GM18868 (cell line): ENCODE results near the gene CREB5.

Experiments used
- ATAC-seq: cut with Tn5 transposase; IDR thresholded peaks from one replicate; pipeline ENCODE4 v1.9.1; 2021; ENCODE audit warnings: mild to moderate bottlenecking, moderate library complexity; ENCODE audit not compliant: unreplicated experiment

The CREB5 gene

GRCh38 chr7:28700096-28700495 lies 287.8 kb downstream of the CREB5 start:
- ATAC-seq, result no peak

GRCh38 chr7:28700790-28701203 lies 288.5 kb downstream of the CREB5 start:
- peak; percentile 39 for ATAC-seq

- ATAC-seq, result no peak
These were observed 289.4 kb downstream of the CREB5 start for GRCh38 chr7:28701731-28702130.

GRCh38 chr7:28702171-28702570 lies 289.9 kb downstream of the CREB5 start:
- ATAC-seq, result no peak

GRCh38 chr7:28703037-28703765 lies 290.9 kb downstream of the CREB5 start:
- ATAC-seq, result no peak

GRCh38 chr7:28704706-28705105 lies 292.4 kb downstream of the CREB5 start:
- ATAC-seq, result no peak

- peak; percentile 88 for ATAC-seq
These were observed 293.0 kb downstream of the CREB5 start for GRCh38 chr7:28705350-28705749.

GRCh38 chr7:28706584-28706983 lies 294.3 kb downstream of the CREB5 start:
- no peak for ATAC-seq

- no peak for ATAC-seq
These were observed 295.0 kb downstream of the CREB5 start for GRCh38 chr7:28707291-28707690.

GRCh38 chr7:28708033-28708951 lies 296.0 kb downstream of the CREB5 start:
- no peak for ATAC-seq

GRCh38 chr7:28709748-28710147 lies 297.4 kb downstream of the CREB5 start:
- ATAC-seq, result no peak

GRCh38 chr7:28711114-28711513 lies 298.8 kb downstream of the CREB5 start:
- ATAC-seq, result no peak

- no peak for ATAC-seq
These were observed 302.3 kb downstream of the CREB5 start for GRCh38 chr7:28714459-28715120.

GRCh38 chr7:28717445-28718054 lies 305.2 kb downstream of the CREB5 start:
- no peak for ATAC-seq

GRCh38 chr7:28718055-28718481 lies 305.8 kb downstream of the CREB5 start:
- no peak for ATAC-seq

- no peak for ATAC-seq
These were observed 306.2 kb downstream of the CREB5 start for GRCh38 chr7:28718545-28718944.

- no peak for ATAC-seq
These were observed 310.4 kb downstream of the CREB5 start for GRCh38 chr7:28722684-28723083.

- ATAC-seq, result no peak
These were observed 311.0 kb downstream of the CREB5 start for GRCh38 chr7:28723336-28723735.

- no peak for ATAC-seq
These were observed 312.2 kb downstream of the CREB5 start for GRCh38 chr7:28724563-28724962.

GRCh38 chr7:28725045-28725642 lies 312.8 kb downstream of the CREB5 start:
- no peak for ATAC-seq

- ATAC-seq, result no peak
These were observed 313.6 kb downstream of the CREB5 start for GRCh38 chr7:28725911-28726310.
